ENCODE data around the gene DLG2.
"Not testable (repeated sequence)": the region's sequence is repeated elsewhere in the genome, so short reads cannot be mapped to it uniquely, and the experiment has no call there.

DLG2 gene

GRCh38 chr11:85346484-85346883, 280.7 kb downstream of the DLG2 start:
- no peak overlapping the region for H3K4me3 ChIP-seq (ENCODE audit: low read length)
- TF ChIP-seq CTCF (IDR thresholded peaks at IDR 0.05; ENCODE audit: insufficient read depth, low read depth, low read length, missing control alignments) = no peak
- DNase-seq (ENCODE audit: low read depth) = no peak

GRCh38 chr11:85340846-85341245, 286.3 kb downstream of the DLG2 start:
- not testable (repeated sequence) for H3K4me3 ChIP-seq (ENCODE audit: low read length); DNase-seq (ENCODE audit: low read depth)

- TF ChIP-seq CTCF (IDR thresholded peaks at IDR 0.05; ENCODE audit: insufficient read depth, low read depth, low read length, missing control alignments) = no peak
- DNase-seq (ENCODE audit: low read depth) = no peak
- H3K4me3 ChIP-seq (ENCODE audit: low read length) = no peak overlapping the region
Observed at GRCh38 chr11:85318573-85318972, 308.6 kb downstream of the DLG2 start.

DNA sequence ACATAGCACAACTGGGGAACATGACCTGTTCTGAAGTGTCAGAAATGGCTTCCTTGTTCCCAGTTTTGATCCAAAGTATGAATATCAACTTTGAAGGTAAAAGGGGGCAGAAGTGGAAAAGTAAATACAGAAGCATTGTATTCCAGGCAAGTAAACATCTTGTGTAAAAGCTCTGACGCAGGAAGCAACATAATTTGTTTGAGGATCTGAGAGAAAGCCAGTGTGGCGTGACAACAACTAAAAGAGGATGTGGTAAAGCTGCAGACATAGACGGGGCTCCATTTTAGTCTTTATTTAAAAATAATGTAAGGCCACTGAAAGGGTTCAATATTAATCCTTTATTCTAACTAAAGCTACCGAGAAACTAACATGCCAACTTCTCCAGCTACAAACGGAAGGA, 310.2 kb downstream of the DLG2 start:
- TF ChIP-seq CTCF (IDR thresholded peaks at IDR 0.05; ENCODE audit: insufficient read depth, low read depth, low read length, missing control alignments) = no peak
- no peak overlapping the region for H3K4me3 ChIP-seq (ENCODE audit: low read length)
- no peak for DNase-seq (ENCODE audit: low read depth)

GRCh38 chr11:85313741-85314140, 313.4 kb downstream of the DLG2 start:
- no peak for TF ChIP-seq CTCF (IDR thresholded peaks at IDR 0.05; ENCODE audit: insufficient read depth, low read depth, low read length, missing control alignments)

GRCh38 chr11:85310479-85310878, 316.7 kb downstream of the DLG2 start:
- H3K4me3 ChIP-seq (ENCODE audit: low read length) = no peak overlapping the region
- no peak for TF ChIP-seq CTCF (IDR thresholded peaks at IDR 0.05; ENCODE audit: insufficient read depth, low read depth, low read length, missing control alignments)
- no peak for DNase-seq (ENCODE audit: low read depth)

More at GRCh38 chr11:85313741-85314140, 313.4 kb downstream of the DLG2 start:
- H3K4me3 ChIP-seq (ENCODE audit: low read length) = no peak overlapping the region
- DNase-seq (ENCODE audit: low read depth) = no peak

DNA sequence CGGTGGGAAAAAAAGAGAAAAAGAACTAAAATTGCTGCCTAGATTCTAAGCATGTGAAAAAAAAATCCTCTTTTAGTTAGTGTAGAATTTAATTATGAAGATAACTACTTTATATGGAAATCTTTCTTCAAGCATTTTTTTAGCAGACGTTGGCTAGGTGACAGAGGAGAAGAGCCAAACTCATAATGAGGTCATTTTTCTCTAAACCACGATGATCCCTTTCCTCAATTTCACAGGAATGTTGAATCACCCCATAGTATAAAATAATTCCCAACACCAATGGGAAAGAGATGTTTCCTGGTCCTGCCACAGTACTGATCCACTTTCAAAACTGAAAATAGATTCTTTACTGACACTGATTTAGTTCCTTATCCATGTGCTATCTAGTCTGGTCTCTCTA, 319.8 kb downstream of the DLG2 start:
- no peak for TF ChIP-seq CTCF (IDR thresholded peaks at IDR 0.05; ENCODE audit: insufficient read depth, low read depth, low read length, missing control alignments)
- no peak overlapping the region for H3K4me3 ChIP-seq (ENCODE audit: low read length)
- DNase-seq (ENCODE audit: low read depth) = no peak

Measured in epithelial cell of esophagus (primary cell).